SK-N-SH (cell line): Measurements from ENCODE around the gene TAF4. TPM values are rescaled to one million over a fixed set of nuclear protein-coding genes. Genes with fewer than 3 reads are reported as not detected.
"Not testable (repeated sequence)": the region's sequence is repeated elsewhere in the genome, so short reads cannot be mapped to it uniquely, and the experiment has no call there.

ENCODE experiments used
- CTCF ChIA-PET: fragments of 300-600, 350-600 bp; formaldehyde crosslinking; extraction: SDS; loops from one replicate; lab custom pipeline; 2021; lab: Yijun Ruan, JAX
- POLR2A ChIA-PET: fragments of 350-600 bp; sonication (Branson Sonifier 250); formaldehyde crosslinking; extraction: SDS; loops from one replicate; lab custom pipeline; 2020; ENCODE audit warnings: antibody characterized with exemption, inconsistent platforms; lab: Yijun Ruan, JAX
- DNase-seq: peaks from one replicate; pipeline ENCODE4 v3.0.0; 2012
- H2AFZ ChIP-seq: fragments of 200-600 bp; sonication (generic); 2 replicates; pipeline ENCODE4 v1.8.1; 2016; ENCODE audit warnings: antibody characterized with exemption, mild to moderate bottlenecking, low read depth
- H3F3A ChIP-seq: fragments of 200-600 bp; sonication (generic); replicated peaks from 2 replicates; pipeline ENCODE3; 2016; ENCODE audit warnings: antibody characterized with exemption, mild to moderate bottlenecking; ENCODE audit not compliant: insufficient read depth
- H3K27ac ChIP-seq, 2 experiments: fragments of 200-500 bp in 1 of 2; fragments of 200-600 bp in 1 of 2; sonication (Bioruptor generic) in 1 of 2; sonication (generic), shearing (Covaris generic) in 1 of 2; 2 replicates each; pipeline versions ENCODE4 v1.5.1 to v1.6.1; 2014 to 2016; ENCODE audit warnings: low read depth in 2 of 2, inconsistent platforms in 1 of 2, low read length in 1 of 2, mild to moderate bottlenecking in 1 of 2, mixed read lengths in 1 of 2
- H3K27me3 ChIP-seq: fragments of 200-600 bp; sonication (generic), shearing (Covaris generic); 2 replicates; pipeline ENCODE4 v1.6.1; 2016; ENCODE audit warnings: mixed run types; ENCODE audit not compliant: insufficient read depth
- H3K36me3 ChIP-seq, 2 experiments: fragments of 200-500 bp in 1 of 2; fragments of 200-600 bp in 1 of 2; sonication (Bioruptor generic) in 1 of 2; sonication (generic) in 1 of 2; replicated peaks in 1 of 2; 2 replicates each; pipeline versions ENCODE3 to v1.5.1; 2014 to 2016; ENCODE audit warnings: low read length in 1 of 2, mild to moderate bottlenecking in 1 of 2; ENCODE audit not compliant: insufficient read depth in 2 of 2, control insufficient read depth in 1 of 2
- H3K4me1 ChIP-seq, 2 experiments: fragments of 200-500 bp in 1 of 2; fragments of 200-600 bp in 1 of 2; sonication (Bioruptor generic) in 1 of 2; sonication (generic), shearing (Covaris generic) in 1 of 2; 2 replicates each; pipeline versions ENCODE4 v1.5.1 to v1.6.1; 2014 to 2016; ENCODE audit warnings: low read depth in 1 of 2, low read length in 1 of 2, mixed run types in 1 of 2; ENCODE audit not compliant: insufficient read depth in 2 of 2, control insufficient read depth in 1 of 2
- H3K4me2 ChIP-seq: fragments of 200-600 bp; sonication (generic), shearing (Covaris generic); 2 replicates; pipeline ENCODE4 v1.6.1; 2017; ENCODE audit warnings: mixed run types
- H3K4me3 ChIP-seq, 2 experiments: fragments of 200-500 bp in 1 of 2; fragments of 200-600 bp in 1 of 2; sonication (Bioruptor generic) in 1 of 2; sonication (generic), shearing (Covaris generic) in 1 of 2; 2 replicates each; pipeline versions ENCODE4 v1.5.1 to v1.8.1; 2014 to 2016; ENCODE audit warnings: low read depth in 2 of 2, inconsistent platforms in 1 of 2, low read length in 1 of 2, mild to moderate bottlenecking in 1 of 2, mixed read lengths in 1 of 2, moderate library complexity in 1 of 2
- H3K79me2 ChIP-seq: fragments of 200-600 bp; sonication (generic); 2 replicates; pipeline ENCODE4 v1.8.1; 2017; ENCODE audit warnings: mild to moderate bottlenecking; ENCODE audit not compliant: insufficient read depth
- H3K9ac ChIP-seq: fragments of 200-600 bp; sonication (generic); 2 replicates; pipeline ENCODE4 v1.6.1; 2017; ENCODE audit warnings: mixed run types
- H3K9me2 ChIP-seq: fragments of 200-600 bp; sonication (generic); 2 replicates; pipeline ENCODE4 v1.6.1; 2017; ENCODE audit warnings: mixed run types
- H3K9me3 ChIP-seq: fragments of 200-600 bp; sonication (generic); 2 replicates; pipeline ENCODE4 v1.6.1; 2017; ENCODE audit warnings: mixed run types, mild to moderate bottlenecking, moderate library complexity
- H4K20me1 ChIP-seq: fragments of 200-600 bp; sonication (generic); 2 replicates; pipeline ENCODE4 v1.6.1; 2017; ENCODE audit warnings: mild to moderate bottlenecking, mixed run types; ENCODE audit not compliant: insufficient read depth
- CHD2 ChIP-seq: fragments of 150-350 bp; IDR thresholded peaks from 2 replicates; pipeline ENCODE4 v1.6.1; 2018; ENCODE audit warnings: low read length; ENCODE audit not compliant: partially characterized antibody
- EP300 ChIP-seq, 2 experiments: IDR thresholded peaks; 2 replicates each; pipeline versions ENCODE4 v1.4.0 to v1.6.1; 2012; ENCODE audit warnings: borderline replicate concordance in 1 of 2, low read depth in 1 of 2, low read length in 1 of 2
- EZH2phosphoT487 ChIP-seq: fragments of 200-600 bp; sonication (generic); IDR thresholded peaks from 2 replicates; pipeline ENCODE4 v1.6.1; 2017; ENCODE audit warnings: low read depth, mixed run types, mild to moderate bottlenecking, antibody characterized with exemption, moderate library complexity, borderline replicate concordance
- FOXM1 ChIP-seq: IDR thresholded peaks from 2 replicates; pipeline ENCODE4 v1.4.0; 2012; ENCODE audit warnings: low read depth, mild to moderate bottlenecking
- GABPA ChIP-seq: IDR thresholded peaks from 2 replicates; pipeline ENCODE4 v1.4.0; 2012; ENCODE audit warnings: low read depth, mild to moderate bottlenecking
- GATA2 ChIP-seq: sonication (generic); formaldehyde crosslinking; IDR thresholded peaks from 2 replicates; pipeline ENCODE4 v1.5.0; 2020; ENCODE audit warnings: mild to moderate bottlenecking, missing genetic modification reagents
- IRF3 ChIP-seq: fragments of 150-350 bp; IDR thresholded peaks from 2 replicates; pipeline ENCODE4 v1.6.1; 2016; ENCODE audit warnings: mild to moderate bottlenecking, low read depth, low read length
- JUND ChIP-seq: IDR thresholded peaks from 2 replicates; pipeline ENCODE4 v1.4.0; 2012
- MEF2A ChIP-seq: IDR thresholded peaks from 2 replicates; pipeline ENCODE4 v1.4.0; 2012; ENCODE audit warnings: low read depth, borderline replicate concordance
- NFIC ChIP-seq: IDR thresholded peaks from 2 replicates; pipeline ENCODE4 v1.4.0; 2012; ENCODE audit warnings: borderline replicate concordance
- POLR2AphosphoS5 ChIP-seq: IDR thresholded peaks from 2 replicates; pipeline ENCODE4 v1.6.1; 2012; ENCODE audit warnings: low read depth, low read length
- RAD21 ChIP-seq: IDR thresholded peaks from 2 replicates; pipeline ENCODE4 v1.6.1; 2012; ENCODE audit warnings: mild to moderate bottlenecking, low read length
- RXRA ChIP-seq: IDR thresholded peaks from 2 replicates; pipeline ENCODE4 v1.4.0; 2012; ENCODE audit warnings: low read depth, mild to moderate bottlenecking, borderline replicate concordance
- SMC3 ChIP-seq: IDR thresholded peaks from 2 replicates; pipeline ENCODE4 v1.6.1; 2012; ENCODE audit warnings: low read depth, low read length, improper control_type of control experiment
- TAF1 ChIP-seq: IDR thresholded peaks from 2 replicates; pipeline ENCODE4 v1.6.1; 2012; ENCODE audit warnings: low read depth, mild to moderate bottlenecking, low read length, moderate library complexity, borderline replicate concordance
- YY1 ChIP-seq: IDR thresholded peaks from 2 replicates; pipeline ENCODE4 v1.4.0; 2012; ENCODE audit warnings: low read depth, mild to moderate bottlenecking
- ZBTB33 ChIP-seq: IDR thresholded peaks from 2 replicates; pipeline ENCODE4 v1.4.0; 2012; ENCODE audit warnings: low read depth, borderline replicate concordance
- WGBS: methylation state at CpG from one replicate; pipeline ENCODE4 v1.1.6; 2017; ENCODE audit warnings: low lambda C conversion rate; 5-methylcytosine and 5-hydroxymethylcytosine counted together
- polyA plus RNA-seq, 3 experiments: library from polyadenylated mRNA; depleted of rRNA; stranded (reverse); fragments of >200 nt; gene quantifications; 2 replicates each; pipeline ENCODE4 v1.2.3, GENCODE V29; 2012
- TF ChIP-seq, protein P1 (sequence below): IDR thresholded peaks from 2 replicates; pipeline ENCODE4; 2012

The TAF4 gene
- polyA plus RNA-seq, 1 of the 3 experiments (the other 2 are of a cell fraction): 4.8 TPM

- WGBS: 94% methylated on average over 26 of the region's 27 CpGs
- CTCF ChIA-PET: no interaction called here
These were observed 92.8 kb downstream of the TAF4 start for GRCh38 chr20:61972636-61973508.

DNA sequence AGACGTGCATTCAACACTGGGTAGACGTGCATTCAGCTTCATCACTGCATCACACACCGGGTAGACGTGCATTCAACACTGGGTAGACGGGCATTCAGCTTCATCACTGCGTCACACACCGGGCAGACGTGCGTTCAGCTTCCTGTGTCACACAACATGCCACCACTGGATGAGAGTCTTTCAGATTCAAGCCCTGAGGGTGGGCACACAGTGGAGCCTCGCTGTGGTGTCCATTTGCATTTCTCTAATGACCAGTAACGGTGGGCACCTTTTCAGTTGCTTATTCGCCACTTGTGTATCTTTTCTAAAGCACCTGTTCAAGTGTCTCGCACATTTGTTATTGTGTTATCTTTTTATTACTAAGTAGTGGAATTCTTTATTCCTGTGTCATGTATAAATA lies 94.1 kb downstream of the TAF4 start:
- CTCF ChIA-PET, POLR2A ChIA-PET: not testable (repeated sequence)
- 97% methylated on average over 11 of the region's 13 CpGs for WGBS

More at GRCh38 chr20:61972636-61973508, 92.8 kb downstream of the TAF4 start:
- POLR2A ChIA-PET: no interaction called here
- H4K20me1 ChIP-seq: no peaks in the 10 kb centered on the region
- H3K79me2 ChIP-seq: no peaks in the 10 kb centered on the region
- no peaks in the 10 kb centered on the region for H3K9me2 ChIP-seq
- no peak for DNase-seq
- no peaks in the 10 kb centered on the region for H3K9me3 ChIP-seq
- no peaks in the 10 kb centered on the region for H3K27me3 ChIP-seq
- H3K4me2 ChIP-seq: no peak overlapping the region
- no peaks in the 10 kb centered on the region for H3F3A ChIP-seq
- no peaks in the 10 kb centered on the region for H3K4me1 ChIP-seq
- no peak overlapping the region for H3K27ac ChIP-seq
- no peak overlapping the region for H2AFZ ChIP-seq
- H3K4me3 ChIP-seq: no peak overlapping the region
- TF ChIP-seq EZH2phosphoT487: no peak
- TF ChIP-seq NFIC: no peak
- no peak for TF ChIP-seq CHD2
- no peak for TF ChIP-seq RXRA
- no peak for TF ChIP-seq IRF3
- no peak for TF ChIP-seq RAD21
- TF ChIP-seq TAF1: no peak
- TF ChIP-seq GABPA: no peak
- no peak for TF ChIP-seq GATA2 (CRISPR knock-in tag)
- TF ChIP-seq, protein P1, sequence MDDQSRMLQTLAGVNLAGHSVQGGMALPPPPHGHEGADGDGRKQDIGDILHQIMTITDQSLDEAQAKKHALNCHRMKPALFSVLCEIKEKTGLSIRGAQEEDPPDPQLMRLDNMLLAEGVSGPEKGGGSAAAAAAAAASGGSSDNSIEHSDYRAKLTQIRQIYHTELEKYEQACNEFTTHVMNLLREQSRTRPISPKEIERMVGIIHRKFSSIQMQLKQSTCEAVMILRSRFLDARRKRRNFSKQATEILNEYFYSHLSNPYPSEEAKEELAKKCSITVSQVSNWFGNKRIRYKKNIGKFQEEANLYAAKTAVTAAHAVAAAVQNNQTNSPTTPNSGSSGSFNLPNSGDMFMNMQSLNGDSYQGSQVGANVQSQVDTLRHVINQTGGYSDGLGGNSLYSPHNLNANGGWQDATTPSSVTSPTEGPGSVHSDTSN: no peak
- no peak for TF ChIP-seq FOXM1
- no peak for TF ChIP-seq MEF2A
- no peak for TF ChIP-seq JUND
- TF ChIP-seq EP300 (IDR thresholded peaks at IDR 0.05; ENCODE audit: borderline replicate concordance in 1 of 2, low read depth in 1 of 2, low read length in 1 of 2): no peak
- TF ChIP-seq ZBTB33: no peak
- no peak for TF ChIP-seq SMC3
- no peak for TF ChIP-seq POLR2AphosphoS5
- TF ChIP-seq YY1: no peak
- TF ChIP-seq, all 33 proteins: peak for 0
- Histone ChIP-seq H3K36me3 (peaks cover 10 to 33% of the 10 kb centered on the region in 2 experiments), H3K9ac (no peak overlapping the region)

More for the DNA sequence above, 94.1 kb downstream of the TAF4 start:
- not testable (repeated sequence) for DNase-seq, H3K79me2 ChIP-seq, H4K20me1 ChIP-seq, H3K27me3 ChIP-seq, H3K9me3 ChIP-seq, H3F3A ChIP-seq, H3K4me2 ChIP-seq, H3K4me3 ChIP-seq, H3K27ac ChIP-seq, H3K9me2 ChIP-seq, H3K4me1 ChIP-seq, H3K9ac ChIP-seq, H2AFZ ChIP-seq
- H3K36me3 ChIP-seq: peaks cover 10 to 32% of the 10 kb centered on the region in 2 experiments
